Hepatocyte (in vitro differentiated cells): ENCODE results near the gene HOXB6.
A peak's percentile ranks its signal among the peaks of the same experiment; 100 is the strongest.

ENCODE experiments used
- CTCF ChIP-seq: fragments of 200-600 bp; sonication (generic); IDR thresholded peaks from 2 replicates; pipeline ENCODE4 v1.5.1; 2016; ENCODE audit warnings: antibody characterized with exemption, mild to moderate bottlenecking; ENCODE audit not compliant: poor library complexity
- EZH2 ChIP-seq: fragments of 200-600 bp; sonication (generic); IDR thresholded peaks from 2 replicates; pipeline ENCODE4 v1.6.1; 2016; ENCODE audit warnings: antibody characterized with exemption, mild to moderate bottlenecking, borderline replicate concordance

- TF ChIP-seq CTCF (no peak), EZH2 (peak; percentile 99)
Measured at GRCh38 chr17:48613862-48614694, 9.3 kb upstream of the HOXB6 start.
